G401.6 (cell line): ENCODE results near the gene PI4KA.
"Not testable (repeated sequence)": the region's sequence is repeated elsewhere in the genome, so short reads cannot be mapped to it uniquely, and the experiment has no call there.

Source experiments
- FAIRE-seq: peaks from 2 replicates; lab custom pipeline; 2012; peaks lifted over from hg19 to GRCh38; lab: Jason Lieb, UNC

The PI4KA gene

DNA sequence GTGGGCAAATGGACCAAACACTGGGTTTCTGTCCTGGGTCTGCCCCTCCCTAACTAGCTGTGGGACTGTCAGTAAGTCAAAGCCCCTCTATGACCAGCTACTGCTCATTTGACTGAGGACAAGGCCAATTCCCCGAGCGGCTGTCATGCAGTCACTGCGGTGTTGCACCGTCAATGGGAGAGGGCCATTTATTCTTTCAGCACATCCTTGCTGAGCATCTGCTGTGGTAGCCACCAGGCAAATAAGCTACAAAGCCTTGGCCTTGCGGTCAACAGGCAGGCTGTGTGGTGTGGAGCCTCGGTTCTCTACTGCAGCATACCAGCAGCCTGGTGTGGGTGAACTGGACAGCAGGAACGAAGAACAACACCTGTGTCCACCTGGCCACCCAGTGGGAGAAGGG is 110.5 kb downstream of the PI4KA start:
- no peak for FAIRE-seq

DNA sequence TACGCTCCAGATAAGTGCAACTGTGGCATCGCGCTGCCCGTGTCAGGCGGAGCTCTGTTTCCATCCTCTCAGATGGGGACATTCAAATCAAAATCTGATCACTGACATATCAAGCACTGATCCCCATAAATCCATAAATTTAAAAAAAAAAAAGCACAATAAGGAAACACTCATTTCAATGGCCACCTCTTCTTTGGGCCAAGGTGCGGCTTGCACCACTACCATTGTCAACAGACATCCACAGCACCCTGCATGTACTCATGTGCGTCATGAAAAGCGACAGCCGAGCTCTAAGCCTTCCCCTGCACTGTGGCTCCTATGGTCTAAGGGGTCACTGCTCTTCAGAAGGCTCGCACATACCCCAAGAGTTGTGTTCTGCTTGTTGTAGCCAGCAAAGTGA is 111.4 kb downstream of the PI4KA start:
- FAIRE-seq: no peak

DNA sequence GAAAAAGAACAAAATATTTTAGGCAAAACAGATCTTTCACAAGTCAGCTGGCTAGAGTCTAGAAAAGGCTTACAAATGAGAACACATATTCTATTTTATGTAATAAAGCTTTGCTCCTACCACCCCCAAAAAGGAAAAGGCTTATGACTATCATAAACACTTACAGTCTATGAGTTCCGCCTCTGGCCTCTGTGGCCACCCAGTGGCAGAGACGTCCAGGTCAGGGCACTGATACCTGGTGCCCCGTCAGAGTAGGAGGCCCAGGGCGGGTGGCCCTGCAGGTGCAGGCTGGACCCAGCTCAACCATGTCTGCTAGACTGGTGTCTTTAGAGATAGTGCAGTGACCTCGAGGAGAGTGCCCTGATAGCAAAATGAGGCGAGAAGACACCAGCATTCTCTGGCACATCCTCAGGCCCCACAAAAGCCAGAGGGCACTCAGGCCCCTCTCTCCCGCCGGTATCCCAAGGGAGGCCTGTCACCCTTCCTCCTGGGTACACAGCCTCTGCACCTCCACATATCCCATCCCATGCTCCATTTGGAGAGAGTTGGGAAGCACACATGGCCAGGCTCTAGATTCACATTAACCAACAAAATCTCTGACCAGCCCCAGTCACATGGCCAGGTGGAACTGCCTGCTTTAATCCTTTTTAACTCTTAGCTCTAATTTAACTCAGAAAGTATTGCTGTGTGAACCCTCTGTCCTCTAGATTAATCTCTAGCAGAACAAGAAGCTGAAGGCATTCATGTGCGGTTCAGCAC is 112.0 kb downstream of the PI4KA start:
- no peak for FAIRE-seq

DNA sequence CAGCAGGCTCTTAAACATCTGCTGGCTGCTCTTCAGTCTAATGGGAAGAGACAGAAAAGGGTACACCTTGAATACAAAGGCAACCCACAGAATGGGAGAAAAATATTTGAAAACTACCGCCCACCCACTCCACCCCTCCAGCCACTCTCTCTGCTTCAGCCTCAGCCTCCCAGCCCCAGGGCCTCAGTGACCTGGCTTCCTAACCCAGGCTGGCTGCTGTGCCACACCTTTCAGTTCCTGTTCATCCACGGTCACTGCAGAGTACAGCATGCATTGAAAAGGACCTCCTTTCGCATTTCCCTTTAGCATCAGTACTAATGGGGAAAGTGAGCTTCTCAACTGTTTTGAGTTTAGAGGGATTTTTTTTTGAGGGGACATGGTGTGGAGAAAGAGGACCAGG is 113.5 kb downstream of the PI4KA start:
- FAIRE-seq: no peak

DNA sequence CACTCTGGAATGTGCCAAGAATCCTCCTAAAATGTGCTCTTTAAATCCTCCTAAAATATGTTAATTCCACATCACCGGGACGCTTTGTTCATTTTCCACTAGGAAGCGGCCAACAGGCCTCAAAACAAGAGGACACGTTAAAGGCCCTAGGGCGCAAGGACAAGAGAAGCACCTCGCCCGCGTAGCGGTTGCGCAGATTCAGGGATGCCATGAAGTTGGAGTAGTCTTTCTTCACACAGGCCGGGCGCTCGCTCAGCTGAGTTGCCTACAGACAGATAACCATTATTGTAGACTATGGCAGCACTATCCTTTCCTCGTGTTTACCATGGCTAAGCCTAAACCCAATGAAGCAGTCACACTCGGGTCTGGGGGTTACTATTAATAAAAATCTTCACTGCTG is 114.2 kb downstream of the PI4KA start:
- no peak for FAIRE-seq

DNA sequence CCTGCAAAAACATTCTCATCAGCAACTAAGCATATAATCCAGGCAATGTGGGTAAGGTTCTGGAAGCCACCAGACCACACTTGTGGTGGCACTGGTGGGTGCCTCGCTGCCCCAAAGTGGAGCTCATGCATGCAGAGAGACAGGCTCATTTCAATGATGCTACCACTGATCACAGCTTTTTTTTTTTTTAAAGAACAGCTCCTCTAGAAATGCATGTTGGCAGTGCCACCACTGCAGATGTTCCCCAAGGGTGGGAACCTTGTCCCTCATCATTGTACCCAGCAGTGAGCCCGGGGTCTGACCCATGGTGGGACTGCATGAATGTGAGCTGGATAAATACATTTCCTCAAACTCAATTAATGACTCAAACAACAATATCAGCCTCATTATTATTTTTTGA is 115.8 kb downstream of the PI4KA start:
- no peak for FAIRE-seq

DNA sequence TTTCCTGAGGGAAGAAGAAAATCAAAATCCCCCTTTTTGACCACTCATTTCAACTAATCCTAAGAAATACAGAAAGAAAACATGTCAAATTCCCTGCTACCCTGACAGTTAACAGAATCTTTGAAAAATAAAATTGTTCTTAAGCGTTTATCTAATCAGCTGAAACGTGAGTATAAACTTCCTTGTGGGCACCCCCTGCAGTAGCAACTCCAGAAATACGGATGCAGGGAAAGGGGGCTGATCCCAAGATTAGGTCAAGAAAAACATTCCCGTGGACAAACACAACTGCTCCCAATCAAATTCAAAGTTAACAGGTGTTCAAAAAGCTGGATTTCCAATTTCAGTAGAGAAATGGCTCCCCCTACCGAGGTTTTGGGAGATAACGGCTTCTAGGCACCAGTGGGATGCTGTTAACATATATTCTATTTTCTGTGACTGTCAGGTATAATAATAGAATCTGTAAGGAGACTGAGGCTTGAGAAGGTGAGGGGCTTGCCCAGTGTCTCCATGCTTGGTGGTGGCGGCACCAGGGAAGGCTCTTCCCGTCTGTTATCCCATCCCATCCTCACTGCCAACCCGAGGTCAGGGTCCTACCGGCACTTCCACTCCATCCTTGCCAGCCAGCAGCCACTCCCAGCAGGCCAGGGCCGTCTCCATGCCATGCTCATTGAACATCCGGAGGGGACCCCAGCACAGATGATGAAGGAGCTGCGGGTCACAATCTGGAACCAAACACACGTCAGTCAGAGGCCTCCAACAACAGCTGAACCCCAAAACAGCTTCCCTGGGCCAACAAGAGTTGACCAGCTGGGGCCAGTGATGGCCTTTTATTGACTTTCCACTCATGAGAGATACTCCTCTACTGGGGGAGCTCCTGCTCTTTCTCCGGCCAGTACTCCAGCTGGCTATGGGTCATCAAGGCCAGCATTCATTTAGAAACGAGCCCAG is 116.7 kb downstream of the PI4KA start:
- no peak for FAIRE-seq

DNA sequence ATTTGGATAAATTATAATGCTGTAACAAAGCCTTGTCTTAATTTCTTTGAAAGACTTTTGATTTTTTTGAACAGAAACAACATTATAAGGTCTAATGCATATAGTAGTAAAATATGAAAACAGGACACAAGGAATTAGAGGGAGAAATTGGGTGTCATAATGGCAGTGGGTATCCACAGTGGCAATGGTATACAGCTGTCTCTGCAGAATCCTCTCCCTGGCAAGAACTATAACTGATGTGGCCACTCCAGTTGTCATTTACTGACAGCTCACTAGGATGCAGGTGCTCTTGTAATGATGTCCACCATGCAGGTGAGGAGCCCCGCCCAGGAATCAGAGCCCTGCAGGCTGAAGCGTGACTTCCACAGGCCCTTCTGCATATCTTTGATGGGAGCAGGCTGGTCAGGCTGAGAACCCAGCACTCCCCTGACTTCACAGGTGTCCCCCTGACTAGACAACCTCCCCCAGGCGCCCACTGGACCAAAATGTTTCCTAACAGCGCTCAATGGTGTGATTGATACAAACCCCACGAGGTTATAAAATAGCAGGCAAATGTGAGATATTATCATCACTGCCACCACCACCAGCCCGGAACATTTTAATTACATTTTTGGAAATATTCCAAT is 117.5 kb downstream of the PI4KA start:
- FAIRE-seq: no peak

DNA sequence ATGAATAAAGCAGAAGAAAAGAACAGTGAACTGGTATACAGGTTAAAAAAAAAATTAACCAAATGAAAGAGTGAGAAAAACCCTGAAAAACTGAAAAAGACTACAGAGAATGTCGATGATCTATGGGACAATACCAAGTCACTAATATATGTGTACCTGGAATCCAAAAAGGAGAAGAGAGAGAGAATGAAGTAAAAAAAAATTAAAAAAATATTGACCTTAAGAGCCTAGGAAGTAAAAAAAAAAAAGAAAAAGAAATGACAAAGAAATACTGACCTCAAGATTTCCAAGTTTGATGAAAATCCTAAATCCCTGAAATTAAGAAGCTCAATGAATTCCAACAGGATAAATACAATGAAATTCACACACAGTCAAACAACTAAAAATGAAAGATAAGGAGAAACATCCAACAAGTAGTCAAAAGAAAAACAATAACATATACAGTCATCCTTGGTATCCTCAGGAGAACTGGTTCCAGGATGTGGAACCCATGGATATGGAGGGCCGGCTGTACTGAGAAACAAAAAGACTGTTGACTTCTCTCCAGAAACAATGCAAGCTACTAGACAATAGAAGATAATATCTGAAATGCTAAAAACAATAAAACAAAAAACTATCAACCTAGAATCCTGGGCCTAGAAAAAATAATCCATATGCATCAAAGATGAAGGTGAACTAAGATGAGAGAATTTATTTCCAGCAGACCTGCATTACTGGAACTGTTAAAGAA is 118.2 kb downstream of the PI4KA start:
- FAIRE-seq: no peak

DNA sequence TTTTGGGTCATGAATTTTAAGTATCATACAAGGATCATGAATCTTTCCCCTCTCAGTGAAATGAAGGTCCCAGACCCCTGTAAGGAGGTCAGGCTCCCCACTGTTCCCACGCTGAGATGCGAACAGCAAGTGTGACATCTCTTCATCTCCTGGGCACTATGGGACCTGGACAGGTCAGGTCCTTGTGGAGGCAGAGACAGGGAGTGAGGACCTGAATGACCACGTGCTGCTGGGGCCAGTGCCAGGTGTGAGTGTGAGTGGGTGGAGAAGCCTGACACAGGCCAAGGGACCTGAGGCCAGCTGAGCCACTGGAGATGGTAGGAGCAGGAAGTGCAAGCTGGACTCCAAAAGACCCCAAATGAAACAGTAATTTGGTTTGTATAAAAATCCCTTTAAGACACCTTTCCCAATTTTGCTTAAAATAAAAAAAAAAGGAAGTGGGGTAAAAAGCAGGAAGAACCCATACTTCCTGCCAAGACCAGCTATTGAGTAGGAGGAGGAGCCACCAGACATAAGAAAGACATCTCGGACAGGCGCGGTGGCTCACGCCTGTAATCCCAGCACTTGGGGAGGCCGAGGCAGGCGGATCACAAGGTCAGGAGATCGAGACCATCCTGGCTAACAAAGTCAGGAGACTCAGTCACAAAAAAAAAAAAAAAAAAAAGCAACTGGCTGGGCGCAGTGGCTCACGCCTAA is 120.1 kb downstream of the PI4KA start:
- FAIRE-seq: no peak

DNA sequence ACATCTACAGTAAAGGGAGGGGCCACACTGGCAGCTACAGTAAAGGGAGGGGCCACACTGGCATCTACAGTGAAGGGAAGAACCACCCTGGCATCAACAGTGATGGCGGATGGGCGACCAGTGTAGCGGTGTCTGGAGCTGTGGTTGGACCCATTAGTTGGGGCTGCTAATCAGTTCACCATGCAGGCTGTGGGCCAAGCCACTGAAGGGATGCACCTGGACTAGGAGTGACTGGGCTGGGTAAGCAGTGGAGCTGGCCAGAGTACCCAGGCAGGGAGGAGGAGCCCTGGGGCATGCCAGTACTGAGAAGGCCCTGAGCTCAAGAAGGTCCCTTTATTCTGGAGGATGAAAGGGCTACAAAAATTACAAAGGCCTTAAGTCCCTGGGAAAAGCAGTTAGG is 121.7 kb downstream of the PI4KA start:
- not testable (repeated sequence) for FAIRE-seq

DNA sequence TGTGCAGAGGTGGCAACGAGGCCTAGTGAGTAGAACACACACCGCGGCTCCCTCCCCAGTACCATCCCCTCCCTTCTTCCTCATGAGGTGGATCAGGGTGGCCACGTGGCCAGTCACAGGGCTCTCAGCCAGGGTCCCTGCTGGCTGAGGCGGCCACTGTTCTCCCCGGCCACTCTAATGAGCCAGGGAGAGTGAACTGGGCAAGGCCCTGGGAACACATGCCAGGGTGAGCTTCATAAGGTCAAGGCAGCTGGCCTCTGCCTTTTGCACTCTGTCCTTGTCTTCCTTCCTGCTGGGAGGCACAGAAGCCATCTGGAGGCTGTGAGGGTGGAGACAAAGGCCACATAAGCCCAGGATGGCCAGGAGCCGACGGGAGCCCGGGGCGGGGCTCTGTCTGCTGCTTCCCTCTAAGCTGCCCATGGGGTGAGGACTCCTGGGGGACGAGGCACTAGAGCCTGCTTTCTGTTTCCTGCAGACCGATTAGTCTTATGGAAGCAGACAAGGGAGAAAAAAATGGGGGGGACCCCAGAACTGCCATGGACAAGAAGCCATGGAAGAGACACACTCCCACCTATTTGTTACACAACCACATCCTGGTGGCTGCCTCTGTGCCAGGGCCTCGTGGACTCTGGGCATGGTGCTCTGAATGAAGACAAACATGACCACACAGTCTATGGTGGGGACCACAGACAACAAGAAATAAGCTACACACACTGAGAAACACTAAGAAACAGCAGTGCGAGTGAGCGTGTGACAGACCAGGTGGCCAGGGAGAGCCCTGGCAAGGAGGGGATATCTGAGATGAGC is 123.1 kb downstream of the PI4KA start:
- not testable (repeated sequence) for FAIRE-seq

DNA sequence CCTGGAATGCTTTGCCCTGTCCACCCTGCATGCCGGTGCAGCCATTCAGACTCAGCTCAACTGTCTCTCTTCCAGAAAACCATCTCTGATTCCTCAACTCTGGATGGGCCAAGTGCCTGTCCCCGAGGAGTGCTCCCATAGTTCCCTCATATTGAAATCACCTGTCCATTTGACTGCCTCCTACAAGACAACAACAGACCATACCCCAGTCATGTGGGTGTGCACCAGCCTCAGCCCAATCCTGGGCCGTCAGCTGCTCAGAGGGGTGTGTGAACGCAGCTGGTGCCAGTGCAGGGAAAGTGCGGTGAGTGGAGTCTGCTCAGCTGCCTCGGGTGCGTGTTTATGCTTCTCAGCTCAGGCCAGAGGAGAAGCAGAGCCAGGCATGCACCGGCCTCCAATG is 126.2 kb downstream of the PI4KA start:
- FAIRE-seq: not testable (repeated sequence)

DNA sequence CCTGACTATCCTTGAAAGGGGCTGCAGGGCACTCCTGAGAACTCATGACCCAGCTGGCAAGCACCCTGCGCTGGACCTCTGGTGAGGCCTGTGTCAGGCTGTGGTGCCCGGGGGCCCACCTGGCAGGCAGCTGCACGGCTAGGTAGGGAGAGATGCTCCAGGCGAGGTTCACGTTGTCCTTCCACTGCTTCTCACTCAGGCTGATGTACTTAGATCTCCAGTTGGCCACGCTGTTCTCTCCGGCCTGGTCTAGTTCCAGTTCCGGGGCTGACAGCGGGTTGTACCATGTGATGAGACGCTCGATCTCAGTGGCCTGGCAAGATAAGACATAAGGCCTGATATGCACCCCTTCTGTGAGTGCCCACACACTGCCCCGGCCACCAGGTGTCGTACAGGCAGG is 129.4 kb downstream of the PI4KA start:
- FAIRE-seq: no peak

DNA sequence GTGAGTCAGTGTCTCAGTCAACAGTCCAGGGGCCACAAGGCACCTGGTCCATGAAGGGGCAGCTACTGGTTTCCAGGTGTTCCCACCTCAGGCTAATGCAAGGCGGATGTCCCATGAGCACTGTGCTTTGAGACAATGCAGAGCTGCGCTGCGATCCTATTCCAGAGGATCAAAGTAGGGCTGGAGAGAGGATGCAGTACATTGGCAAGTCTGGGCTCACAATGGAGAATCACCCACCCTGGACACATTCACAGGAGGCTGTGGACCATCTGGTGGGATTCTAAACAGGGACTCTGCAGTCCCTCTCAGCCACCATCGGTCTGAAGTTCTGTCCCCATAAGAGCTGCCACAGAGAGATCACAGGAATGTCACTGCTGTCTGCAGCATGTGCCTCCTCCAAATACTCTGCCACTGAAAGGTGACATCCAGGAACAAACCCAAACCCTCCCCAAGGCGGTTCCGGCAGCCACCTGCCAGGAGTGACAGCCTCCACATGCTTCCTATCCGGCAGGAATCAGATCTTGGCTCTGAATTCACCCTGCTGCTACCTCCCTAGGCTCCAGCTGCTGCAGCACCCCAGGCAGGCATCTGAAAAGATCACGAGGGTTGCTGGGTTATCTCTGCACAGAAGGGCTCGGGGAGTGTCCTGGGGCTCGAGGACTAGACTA is 130.0 kb downstream of the PI4KA start:
- FAIRE-seq: no peak

DNA sequence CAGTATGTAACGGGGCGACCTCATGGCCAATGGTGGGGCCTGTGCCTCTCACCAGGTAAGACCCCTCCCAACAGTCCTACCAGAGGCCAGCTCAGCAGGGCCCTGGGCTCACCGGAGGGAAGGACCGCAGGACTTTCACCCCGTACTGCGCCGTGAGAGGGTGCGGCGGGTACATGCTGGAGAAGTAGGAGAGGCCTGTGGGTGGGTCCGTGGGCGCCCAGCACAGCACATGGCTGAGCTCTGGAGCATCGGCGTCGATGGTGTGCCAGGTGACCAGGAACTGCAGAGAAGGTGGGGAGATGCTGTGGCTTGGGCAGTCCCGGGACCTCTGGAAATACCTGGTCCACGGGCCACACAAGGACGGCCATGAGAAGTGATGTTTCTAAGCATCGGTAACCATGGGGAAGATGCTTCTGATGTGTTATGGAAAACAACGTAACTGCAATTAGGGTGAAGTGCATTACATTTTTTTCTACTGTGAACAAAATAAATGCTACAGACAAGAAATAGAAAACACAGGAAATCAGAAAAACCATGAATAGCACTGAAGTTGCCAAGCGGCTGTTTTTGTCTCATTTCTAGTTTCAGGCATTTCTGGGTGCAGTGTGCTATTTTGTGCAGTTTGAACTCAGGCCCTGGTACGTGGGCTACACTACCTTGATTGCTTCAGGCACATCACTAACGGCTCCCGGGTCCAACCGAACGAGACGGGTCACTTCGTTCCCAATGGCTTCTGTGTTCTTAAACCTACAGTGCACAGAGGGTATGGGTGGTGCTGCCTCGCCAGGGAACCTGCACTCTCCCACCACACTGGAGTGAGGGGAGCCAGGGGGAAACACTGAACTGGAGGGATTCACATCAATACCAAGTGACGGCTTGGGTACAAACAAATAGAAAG is 131.2 kb downstream of the PI4KA start:
- FAIRE-seq: no peak

DNA sequence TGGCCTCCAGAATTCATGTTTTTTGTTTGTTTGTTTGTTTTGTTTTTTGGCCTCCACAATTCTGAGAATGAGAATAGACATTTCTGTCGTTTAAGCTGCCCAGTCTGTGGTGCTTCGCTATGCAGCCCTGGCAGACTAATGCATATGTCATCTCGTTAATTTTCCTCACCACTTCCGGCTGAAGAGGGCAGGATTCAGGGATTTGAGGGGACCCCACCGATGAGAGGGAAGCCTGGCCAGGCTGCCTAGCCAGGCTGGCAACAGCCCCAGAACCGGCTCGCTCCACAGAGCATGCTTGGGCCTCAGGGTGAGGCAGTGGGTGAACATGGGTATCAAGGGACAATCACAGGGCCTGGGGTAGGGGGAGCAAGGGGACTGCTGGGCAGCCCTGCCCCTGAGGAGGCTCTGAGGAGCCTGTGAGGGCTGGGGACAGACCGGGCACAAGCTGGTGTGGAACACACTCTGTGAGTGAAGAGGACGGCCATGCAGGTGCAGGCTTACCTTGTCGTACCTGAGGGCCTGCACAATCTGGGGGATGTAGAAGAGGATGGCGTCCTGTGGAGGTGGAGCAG is 132.5 kb downstream of the PI4KA start:
- no peak for FAIRE-seq

DNA sequence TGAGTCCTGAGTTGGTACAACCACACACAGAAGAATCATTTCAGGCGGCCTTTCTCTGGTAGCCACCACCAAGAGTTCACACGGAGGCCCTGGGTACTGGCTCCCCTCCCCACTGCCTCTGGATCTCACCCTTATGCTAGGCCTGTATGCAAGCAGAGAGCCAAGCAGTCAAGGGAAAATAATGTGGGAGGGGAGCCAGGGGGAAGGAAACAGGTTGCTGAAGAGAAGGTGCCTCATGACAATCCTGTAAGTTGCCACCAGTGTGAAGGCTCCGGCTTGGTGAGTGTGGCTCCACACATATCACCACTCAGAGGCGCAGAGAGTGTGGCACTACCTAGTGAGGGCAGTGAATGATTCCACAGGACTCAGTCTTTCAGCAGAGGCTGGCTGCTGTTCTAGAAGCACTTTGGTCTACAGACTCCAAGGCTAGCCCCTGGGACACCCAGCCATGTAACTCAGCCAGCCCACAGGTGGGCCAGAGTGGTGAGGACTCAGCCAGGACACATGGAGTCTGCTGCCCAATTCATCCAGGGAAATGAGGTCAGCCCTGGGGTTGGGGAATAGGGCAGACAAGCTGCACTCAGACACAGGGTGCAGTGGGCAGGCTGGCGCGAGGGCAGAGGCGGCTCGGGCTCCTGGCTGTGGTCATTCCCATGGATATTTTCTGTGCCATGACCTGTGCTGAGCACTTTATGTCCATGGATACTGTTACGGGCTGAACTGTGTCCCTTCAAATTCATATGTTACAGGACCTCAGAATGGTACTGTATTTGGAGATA is 133.7 kb downstream of the PI4KA start:
- FAIRE-seq: no peak
